ENCODE data around the gene MSANTD4.

DNA sequence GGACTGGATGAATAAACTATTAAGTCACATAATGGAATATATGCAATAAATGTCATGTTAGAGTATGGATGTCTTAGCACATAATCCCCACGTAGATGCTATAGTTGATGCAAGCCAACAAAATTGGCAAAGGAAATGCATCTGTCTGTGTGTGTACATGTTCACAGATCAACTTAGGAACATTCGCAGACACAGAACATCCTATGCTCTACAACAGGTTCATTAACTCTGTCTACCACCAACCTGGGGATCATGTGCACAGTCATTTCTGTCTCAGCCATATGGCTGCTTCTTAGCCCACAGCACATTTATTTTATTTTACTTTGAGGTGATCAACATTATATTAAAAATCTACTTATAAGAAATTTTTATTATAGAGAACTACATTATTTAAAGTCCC lies 4.9 kb downstream of the MSANTD4 start:
- TF ChIP-seq, protein P1, sequence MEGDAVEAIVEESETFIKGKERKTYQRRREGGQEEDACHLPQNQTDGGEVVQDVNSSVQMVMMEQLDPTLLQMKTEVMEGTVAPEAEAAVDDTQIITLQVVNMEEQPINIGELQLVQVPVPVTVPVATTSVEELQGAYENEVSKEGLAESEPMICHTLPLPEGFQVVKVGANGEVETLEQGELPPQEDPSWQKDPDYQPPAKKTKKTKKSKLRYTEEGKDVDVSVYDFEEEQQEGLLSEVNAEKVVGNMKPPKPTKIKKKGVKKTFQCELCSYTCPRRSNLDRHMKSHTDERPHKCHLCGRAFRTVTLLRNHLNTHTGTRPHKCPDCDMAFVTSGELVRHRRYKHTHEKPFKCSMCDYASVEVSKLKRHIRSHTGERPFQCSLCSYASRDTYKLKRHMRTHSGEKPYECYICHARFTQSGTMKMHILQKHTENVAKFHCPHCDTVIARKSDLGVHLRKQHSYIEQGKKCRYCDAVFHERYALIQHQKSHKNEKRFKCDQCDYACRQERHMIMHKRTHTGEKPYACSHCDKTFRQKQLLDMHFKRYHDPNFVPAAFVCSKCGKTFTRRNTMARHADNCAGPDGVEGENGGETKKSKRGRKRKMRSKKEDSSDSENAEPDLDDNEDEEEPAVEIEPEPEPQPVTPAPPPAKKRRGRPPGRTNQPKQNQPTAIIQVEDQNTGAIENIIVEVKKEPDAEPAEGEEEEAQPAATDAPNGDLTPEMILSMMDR (IDR thresholded peaks at IDR 0.05; ENCODE audit: low read depth, low read length): no peak
- TF ChIP-seq EZH2phosphoT487 (IDR thresholded peaks at IDR 0.05; ENCODE audit: low read depth): no peak
